Esophagus (tissue), 2 donors: ENCODE measurements around the gene EFCAB6. TPM values are rescaled to one million over a fixed set of nuclear protein-coding genes. Genes with fewer than 3 reads are reported as not detected.

ENCODE experiments used
- H3K27ac ChIP-seq, 2 donors: one replicate each; pipeline ENCODE4 v1.5.1; 2013; ENCODE audit warnings: low read depth in 2 of 2, mild to moderate bottlenecking in 2 of 2, inconsistent platforms in 1 of 2, low read length in 1 of 2, moderate library complexity in 1 of 2
- H3K27me3 ChIP-seq, 2 donors: one replicate each; pipeline ENCODE4 v1.6.1; 2013; ENCODE audit warnings: low read length in 2 of 2, control low read depth in 1 of 2, mild to moderate bottlenecking in 1 of 2; ENCODE audit not compliant: insufficient read depth in 2 of 2, control insufficient read depth in 1 of 2
- H3K36me3 ChIP-seq, 2 donors: one replicate each; pipeline ENCODE4 v1.6.1; 2013; ENCODE audit warnings: low read length in 1 of 2; ENCODE audit not compliant: control insufficient read depth in 2 of 2, insufficient read depth in 2 of 2
- H3K4me1 ChIP-seq, 2 donors: one replicate each; pipeline ENCODE4 v1.6.1; 2013; ENCODE audit warnings: low read length in 1 of 2; ENCODE audit not compliant: control insufficient read depth in 2 of 2, insufficient read depth in 2 of 2
- H3K4me3 ChIP-seq, 2 donors: one replicate each; pipeline ENCODE4 v1.5.1; 2013; ENCODE audit warnings: low read length in 2 of 2, mild to moderate bottlenecking in 2 of 2, low read depth in 1 of 2, moderate library complexity in 1 of 2
- H3K9me3 ChIP-seq, 2 donors: one replicate each; pipeline ENCODE4 v1.6.1; 2013; ENCODE audit warnings: mild to moderate bottlenecking in 2 of 2, low read depth in 1 of 2, low read length in 1 of 2, moderate library complexity in 1 of 2; ENCODE audit not compliant: control insufficient read depth in 2 of 2, insufficient read depth in 1 of 2
- WGBS, 2 donors: extraction: QIAGEN DNeasy Blood & Tissue Kit; methylation state at CpG; one replicate each; pipeline ENCODE4 v1.1.7; 2013; 5-methylcytosine and 5-hydroxymethylcytosine counted together
- polyA plus RNA-seq, 2 donors: library from polyadenylated mRNA; stranded (reverse); fragments of 200-250 nt; gene quantifications; one replicate each; pipeline ENCODE4 v1.2.3, GENCODE V29; 2013
- donor health status: healthy with polysubstance abuse.
- donor health status: Bipolar disorder and iron deficiency.

The EFCAB6 gene
- polyA plus RNA-seq, 2 donors = 0.24 to 0.29 TPM

DNA sequence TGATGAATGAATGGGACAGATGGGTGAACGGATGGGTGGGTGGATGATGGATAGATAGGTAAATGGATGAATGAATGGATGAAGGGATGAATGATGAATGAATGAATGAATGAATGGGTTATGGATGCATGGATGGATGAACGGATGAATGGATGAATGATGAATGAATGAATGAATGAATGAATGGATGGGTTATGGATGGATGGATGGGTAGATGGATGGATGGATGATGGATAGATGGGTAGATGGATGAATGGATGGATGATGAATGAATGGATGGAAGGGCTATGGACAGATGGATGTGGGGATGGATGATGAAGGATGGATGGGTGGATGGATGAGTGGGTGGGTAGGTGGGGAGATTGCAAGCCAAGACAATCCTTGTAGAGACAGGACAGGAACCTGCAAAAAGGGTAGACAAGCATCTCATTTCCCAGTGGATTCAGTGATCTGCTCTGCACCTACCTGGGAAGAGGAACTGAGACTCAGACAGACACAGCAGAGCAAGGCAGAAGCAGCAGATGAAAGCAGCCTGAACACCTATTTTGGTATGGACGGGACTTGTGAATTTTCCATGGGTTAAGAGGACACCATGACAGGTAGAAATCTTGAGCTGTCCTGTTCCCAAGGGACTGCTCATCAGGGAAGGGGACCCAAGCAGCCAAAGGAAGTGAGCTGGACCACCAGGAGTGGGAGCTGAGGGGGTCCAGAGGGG, 68.0 kb downstream of the EFCAB6 start:
- no peaks in the 10 kb centered on the region for H3K9me3 ChIP-seq
- H3K4me3 ChIP-seq = no peak overlapping the region
- H3K27ac ChIP-seq = no peak overlapping the region
- H3K27me3 ChIP-seq = no peaks in the 10 kb centered on the region
- no peaks in the 10 kb centered on the region for H3K4me1 ChIP-seq
- no peaks in the 10 kb centered on the region for H3K36me3 ChIP-seq
- 95 to 96% methylated on average over 3 of the region's 3 CpGs for WGBS, 2 donors

DNA sequence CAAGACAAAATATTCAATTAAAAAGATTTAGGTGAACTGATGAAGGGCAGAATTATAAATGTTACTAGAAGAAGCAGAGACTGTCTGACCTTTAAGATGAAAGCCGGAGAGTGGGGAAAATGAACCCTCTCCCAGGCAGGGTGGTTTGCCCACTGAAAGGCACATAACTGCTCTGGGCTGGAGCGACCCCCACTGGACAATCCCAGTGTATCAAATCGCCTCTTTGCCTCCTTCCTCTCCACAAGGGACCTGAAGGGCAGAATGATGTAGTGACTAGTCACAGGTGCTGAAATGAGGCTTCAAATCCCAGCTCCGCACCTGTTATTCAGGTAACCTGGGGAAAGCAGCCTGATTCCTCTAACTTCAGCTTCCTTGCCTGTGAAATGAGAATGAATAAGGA, 69.0 kb downstream of the EFCAB6 start:
- H3K36me3 ChIP-seq = no peaks in the 10 kb centered on the region
- WGBS, 2 donors = 70 to 75% methylated on average over 4 of the region's 4 CpGs
- no peaks in the 10 kb centered on the region for H3K27me3 ChIP-seq
- no peak overlapping the region for H3K4me3 ChIP-seq
- no peaks in the 10 kb centered on the region for H3K4me1 ChIP-seq
- no peaks in the 10 kb centered on the region for H3K9me3 ChIP-seq
- no peak overlapping the region for H3K27ac ChIP-seq

DNA sequence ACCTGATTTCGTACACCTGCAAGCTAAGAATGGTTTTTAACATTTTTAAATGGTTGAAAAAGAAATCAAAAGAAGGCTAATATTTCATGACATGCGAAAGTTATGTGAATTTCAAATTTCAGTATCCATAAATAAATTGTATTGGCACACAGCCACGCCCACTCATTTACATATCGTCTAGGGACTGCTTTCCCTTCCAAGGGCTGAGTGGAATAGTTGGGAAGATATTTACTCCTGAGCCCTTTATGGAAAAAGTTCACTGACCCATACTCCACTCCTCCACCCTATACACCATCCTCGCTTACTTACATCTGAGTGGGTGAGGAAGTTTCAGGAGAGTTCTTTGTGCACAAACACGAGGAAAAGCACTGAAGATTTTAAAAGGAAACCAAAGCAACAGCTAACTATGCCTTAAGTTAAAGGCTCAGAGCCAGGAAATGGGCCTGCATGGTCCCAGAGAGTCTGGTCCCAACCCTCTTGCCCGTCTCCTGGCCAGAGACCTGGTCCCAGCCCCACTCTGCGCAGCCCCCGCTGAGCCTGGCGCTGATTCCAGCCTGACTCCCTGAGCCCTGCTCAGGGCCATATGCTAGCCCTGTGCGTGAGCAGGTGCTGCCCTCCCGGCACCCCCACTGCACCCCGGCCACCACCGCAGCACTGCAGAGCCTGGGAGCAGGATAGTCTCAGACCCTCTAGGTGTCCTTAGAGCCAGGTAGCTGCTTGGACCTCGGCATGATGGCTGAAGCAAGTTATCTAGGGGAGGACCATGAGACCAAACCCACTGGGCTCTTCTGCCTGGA, 69.8 kb downstream of the EFCAB6 start:
- Histone ChIP-seq H3K9me3 (no peaks in the 10 kb centered on the region), H3K27ac (no peak overlapping the region), H3K36me3 (no peaks in the 10 kb centered on the region), H3K27me3 (no peaks in the 10 kb centered on the region), H3K4me3 (no peak overlapping the region), H3K4me1 (no peaks in the 10 kb centered on the region)
- 87 to 89% methylated on average over 15 of the region's 15 CpGs for WGBS, 2 donors

DNA sequence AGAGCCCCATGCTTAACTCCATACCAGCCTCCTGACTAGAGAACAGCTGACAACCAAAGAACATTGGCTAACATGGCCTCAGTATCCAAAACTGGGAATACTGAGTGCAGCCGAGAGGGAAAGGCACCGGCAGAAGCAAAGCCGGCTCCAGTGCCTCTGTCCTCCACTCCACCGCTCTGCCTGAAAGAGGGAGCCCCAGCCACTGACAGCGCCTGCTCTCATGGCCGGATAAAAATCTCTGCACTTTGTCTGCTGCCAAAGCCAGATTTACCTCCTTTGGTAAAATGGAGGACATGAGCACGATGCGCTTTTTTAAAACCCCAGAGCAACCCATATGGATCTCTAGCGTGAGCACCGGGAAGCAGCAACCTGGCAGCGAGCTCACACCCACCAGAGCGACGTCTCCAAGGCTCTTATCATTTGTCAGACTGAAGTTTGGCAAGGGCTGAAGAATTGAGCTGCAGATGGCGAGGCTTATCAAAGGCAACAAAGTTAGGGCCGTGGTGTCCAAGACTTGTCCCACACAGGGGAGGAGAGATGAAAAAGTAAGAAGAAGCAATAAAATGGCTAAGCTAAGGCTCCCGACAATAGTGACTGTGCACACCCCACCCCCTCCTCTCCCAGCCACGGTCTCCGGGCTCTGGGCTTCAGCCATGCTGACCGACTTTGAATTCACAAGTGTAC, 71.4 kb downstream of the EFCAB6 start:
- Histone ChIP-seq H3K36me3 (no peaks in the 10 kb centered on the region), H3K27me3 (no peaks in the 10 kb centered on the region), H3K4me1 (no peaks in the 10 kb centered on the region), H3K4me3 (no peak overlapping the region), H3K9me3 (no peaks in the 10 kb centered on the region), H3K27ac (no peak overlapping the region)
- 73 to 74% methylated on average over 19 of the region's 19 CpGs for WGBS, 2 donors

DNA sequence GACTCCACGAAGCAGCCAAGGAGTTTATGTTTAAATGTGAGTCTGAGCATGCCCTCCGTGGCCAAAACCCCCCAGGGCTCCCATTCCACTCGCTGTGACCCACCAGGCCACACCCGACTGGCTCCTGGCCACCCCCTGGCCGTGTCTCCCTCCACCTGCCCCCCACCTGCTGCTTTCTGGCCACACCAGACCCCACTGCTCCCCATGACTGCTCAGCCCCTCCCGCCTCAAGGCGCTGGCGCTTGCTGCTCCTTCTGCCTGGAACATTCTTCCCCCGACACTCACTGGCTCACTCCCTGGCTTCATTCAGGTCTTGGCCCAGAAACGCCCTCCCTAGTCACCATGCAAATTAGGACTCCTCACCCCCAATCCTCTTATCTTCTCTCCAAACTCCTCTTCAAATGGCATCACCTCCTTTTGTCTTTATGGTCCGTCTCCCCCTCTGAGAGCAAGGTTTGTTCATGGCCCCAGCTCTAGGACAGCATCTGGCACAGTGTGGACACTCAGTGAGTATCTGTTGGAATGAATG, 72.2 kb downstream of the EFCAB6 start:
- Histone ChIP-seq H3K27me3 (no peaks in the 10 kb centered on the region), H3K27ac (no peak overlapping the region), H3K36me3 (no peaks in the 10 kb centered on the region), H3K9me3 (no peaks in the 10 kb centered on the region), H3K4me3 (no peak overlapping the region), H3K4me1 (no peaks in the 10 kb centered on the region)
- 63 to 71% methylated on average over 11 of the region's 11 CpGs for WGBS, 2 donors

DNA sequence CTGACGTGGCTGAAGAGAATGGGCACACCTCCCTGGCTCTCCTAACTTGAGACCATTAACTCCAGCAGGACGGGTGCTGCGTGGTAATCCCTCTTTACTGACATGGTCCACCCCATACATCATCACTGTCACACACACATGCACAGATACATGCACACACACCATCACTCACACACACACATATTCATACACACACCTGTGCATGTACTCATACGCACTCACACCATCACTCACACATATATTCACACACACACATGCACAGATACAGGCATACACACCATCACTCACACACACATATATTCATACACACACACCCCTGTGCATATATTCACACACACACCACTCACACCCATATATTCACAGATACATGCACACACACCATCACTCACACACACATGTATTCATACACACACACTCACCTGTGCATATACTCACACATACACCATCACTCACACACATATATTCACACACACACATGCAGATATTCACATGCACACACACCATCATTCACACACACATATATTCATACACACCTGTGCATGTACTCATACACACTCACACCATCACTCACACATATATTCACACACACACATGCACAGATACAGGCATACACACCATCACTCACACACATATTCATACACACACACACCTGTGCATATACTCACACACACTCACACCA, 74.8 kb downstream of the EFCAB6 start:
- no peak overlapping the region for H3K27ac ChIP-seq

DNA sequence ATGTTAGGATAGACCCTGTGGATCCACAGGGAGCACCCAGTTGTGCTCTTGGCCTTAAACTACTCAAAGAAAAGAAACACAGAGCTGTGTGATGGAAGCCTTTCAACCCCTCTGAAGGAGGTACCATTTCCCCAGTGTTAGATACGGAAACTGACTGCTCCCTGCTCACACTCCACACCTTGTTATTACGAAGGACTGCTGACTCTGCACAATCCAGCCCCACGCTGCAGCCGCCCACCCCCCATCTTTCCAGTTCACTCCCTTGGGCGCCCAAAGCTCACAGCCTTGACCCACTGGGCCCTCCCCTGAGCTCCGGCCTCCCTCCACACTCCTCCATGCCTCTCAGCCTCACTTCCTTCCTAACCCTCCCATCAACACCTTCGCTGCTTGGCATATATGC, 75.5 kb downstream of the EFCAB6 start:
- no peaks in the 10 kb centered on the region for H3K27me3 ChIP-seq
- no peaks in the 10 kb centered on the region for H3K36me3 ChIP-seq
- no peak overlapping the region for H3K27ac ChIP-seq
- no peaks in the 10 kb centered on the region for H3K9me3 ChIP-seq
- 95 to 99% methylated on average over 7 of the region's 7 CpGs for WGBS, 2 donors
- no peak overlapping the region for H3K4me3 ChIP-seq
- no peaks in the 10 kb centered on the region for H3K4me1 ChIP-seq

More for the DNA sequence above, 74.8 kb downstream of the EFCAB6 start:
- H3K27me3 ChIP-seq = no peaks in the 10 kb centered on the region
- H3K36me3 ChIP-seq = no peaks in the 10 kb centered on the region
- 94 to 97% methylated on average over 4 of the region's 4 CpGs for WGBS, 2 donors
- H3K9me3 ChIP-seq = no peaks in the 10 kb centered on the region
- H3K4me3 ChIP-seq = no peak overlapping the region
- H3K4me1 ChIP-seq = no peaks in the 10 kb centered on the region

DNA sequence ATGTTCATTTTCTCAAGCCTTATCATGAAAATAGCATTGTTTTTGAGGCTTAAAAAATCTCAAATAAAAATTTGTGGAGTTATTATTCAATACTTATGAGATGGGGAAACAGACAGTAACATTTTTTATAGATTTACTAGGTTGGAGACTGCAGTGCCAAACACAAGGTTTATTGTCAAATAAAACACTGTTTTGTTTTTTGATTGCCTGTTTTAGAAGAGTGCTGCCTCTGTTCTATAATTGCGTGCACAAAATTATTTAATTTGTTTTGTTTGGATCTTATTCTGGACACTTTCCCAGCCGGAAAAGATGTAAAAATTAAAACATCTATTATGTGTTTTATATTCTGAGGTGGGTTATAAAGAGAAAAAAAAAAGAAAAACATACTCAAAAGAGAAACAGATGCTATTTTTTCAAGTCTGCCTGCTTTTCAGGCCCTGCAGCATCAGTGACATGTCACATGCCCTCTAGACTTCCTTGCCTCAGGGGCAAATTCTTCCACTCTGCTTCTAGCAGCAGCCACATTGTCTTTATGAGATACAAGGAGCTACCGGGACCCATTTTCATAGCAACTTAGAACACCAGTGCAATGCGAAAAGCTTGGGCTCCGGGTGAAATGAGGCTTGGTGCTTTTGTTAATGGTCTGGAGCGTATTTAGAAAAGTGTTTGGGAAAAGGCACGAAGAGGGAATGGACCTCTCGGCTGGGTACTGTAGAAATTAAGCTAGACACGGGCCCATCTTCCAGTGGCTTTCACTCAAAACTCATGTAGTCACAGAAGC, 77.5 kb downstream of the EFCAB6 start:
- no peaks in the 10 kb centered on the region for H3K4me1 ChIP-seq
- H3K9me3 ChIP-seq = no peaks in the 10 kb centered on the region
- H3K27ac ChIP-seq = no peak overlapping the region
- H3K27me3 ChIP-seq = no peaks in the 10 kb centered on the region
- H3K36me3 ChIP-seq = no peaks in the 10 kb centered on the region
- WGBS, 2 donors = 77 to 84% methylated on average over 9 of the region's 9 CpGs
- H3K4me3 ChIP-seq = no peak overlapping the region
